Measurements from ENCODE around the gene NAGLU. TPM values are rescaled to one million over a fixed set of nuclear protein-coding genes. Genes with fewer than 3 reads are reported as not detected.
"Not testable (repeated sequence)": the region's sequence is repeated elsewhere in the genome, so short reads cannot be mapped to it uniquely, and the experiment has no call there.

The NAGLU gene
- total RNA-seq, 4 donors from 2014 or later, result 32.9 to 50.5 (median 36.7) TPM

- intact Hi-C loops (cut with DNase I; ENCODE audit: low total_unique reads), result no loop called here
- DNase-seq (ENCODE audit: low spot score in 2 of 2), result no peak
- TF ChIP-seq, protein P1, sequence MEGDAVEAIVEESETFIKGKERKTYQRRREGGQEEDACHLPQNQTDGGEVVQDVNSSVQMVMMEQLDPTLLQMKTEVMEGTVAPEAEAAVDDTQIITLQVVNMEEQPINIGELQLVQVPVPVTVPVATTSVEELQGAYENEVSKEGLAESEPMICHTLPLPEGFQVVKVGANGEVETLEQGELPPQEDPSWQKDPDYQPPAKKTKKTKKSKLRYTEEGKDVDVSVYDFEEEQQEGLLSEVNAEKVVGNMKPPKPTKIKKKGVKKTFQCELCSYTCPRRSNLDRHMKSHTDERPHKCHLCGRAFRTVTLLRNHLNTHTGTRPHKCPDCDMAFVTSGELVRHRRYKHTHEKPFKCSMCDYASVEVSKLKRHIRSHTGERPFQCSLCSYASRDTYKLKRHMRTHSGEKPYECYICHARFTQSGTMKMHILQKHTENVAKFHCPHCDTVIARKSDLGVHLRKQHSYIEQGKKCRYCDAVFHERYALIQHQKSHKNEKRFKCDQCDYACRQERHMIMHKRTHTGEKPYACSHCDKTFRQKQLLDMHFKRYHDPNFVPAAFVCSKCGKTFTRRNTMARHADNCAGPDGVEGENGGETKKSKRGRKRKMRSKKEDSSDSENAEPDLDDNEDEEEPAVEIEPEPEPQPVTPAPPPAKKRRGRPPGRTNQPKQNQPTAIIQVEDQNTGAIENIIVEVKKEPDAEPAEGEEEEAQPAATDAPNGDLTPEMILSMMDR (IDR thresholded peaks at IDR 0.05), result no peak
- TF ChIP-seq POLR2A (IDR thresholded peaks at IDR 0.05), result no peak
- 37 to 42% methylated on average over 40 to 44 of the region's 74 CpGs for WGBS, 2 donors
- H3K4me3 ChIP-seq (ENCODE audit: low read depth, poor library complexity, severe bottlenecking), result no peak overlapping the region
These were observed 12.2 kb downstream of the NAGLU start for GRCh38 chr17:42548070-42548837.

- 73 to 83% methylated on average over 14 of the region's 14 CpGs for WGBS, 2 donors
- no peak overlapping the region for H3K4me3 ChIP-seq (ENCODE audit: low read depth, poor library complexity, severe bottlenecking)
- no peak for TF ChIP-seq POLR2A (IDR thresholded peaks at IDR 0.05)
- TF ChIP-seq, protein P1 (IDR thresholded peaks at IDR 0.05), result no peak
- intact Hi-C loops (cut with DNase I; ENCODE audit: low total_unique reads), result no loop called here
- no peak for DNase-seq (ENCODE audit: low spot score in 2 of 2)
These were observed 13.1 kb downstream of the NAGLU start for GRCh38 chr17:42548993-42549755.

- H3K4me3 ChIP-seq (ENCODE audit: low read depth, poor library complexity, severe bottlenecking); intact Hi-C loops (cut with DNase I; ENCODE audit: low total_unique reads); DNase-seq (ENCODE audit: low spot score in 2 of 2): not testable (repeated sequence)
- 81 to 91% methylated on average over 15 of the region's 15 CpGs for WGBS, 2 donors
These were observed 16.7 kb downstream of the NAGLU start, which contains the start of gene HSD17B1 for GRCh38 chr17:42552736-42553135. Gene HSD17B1, plus strand, starts transcription at chr17:42552923. Its CDS starts 11 bp downstream, at chr17:42552934.

DNA sequence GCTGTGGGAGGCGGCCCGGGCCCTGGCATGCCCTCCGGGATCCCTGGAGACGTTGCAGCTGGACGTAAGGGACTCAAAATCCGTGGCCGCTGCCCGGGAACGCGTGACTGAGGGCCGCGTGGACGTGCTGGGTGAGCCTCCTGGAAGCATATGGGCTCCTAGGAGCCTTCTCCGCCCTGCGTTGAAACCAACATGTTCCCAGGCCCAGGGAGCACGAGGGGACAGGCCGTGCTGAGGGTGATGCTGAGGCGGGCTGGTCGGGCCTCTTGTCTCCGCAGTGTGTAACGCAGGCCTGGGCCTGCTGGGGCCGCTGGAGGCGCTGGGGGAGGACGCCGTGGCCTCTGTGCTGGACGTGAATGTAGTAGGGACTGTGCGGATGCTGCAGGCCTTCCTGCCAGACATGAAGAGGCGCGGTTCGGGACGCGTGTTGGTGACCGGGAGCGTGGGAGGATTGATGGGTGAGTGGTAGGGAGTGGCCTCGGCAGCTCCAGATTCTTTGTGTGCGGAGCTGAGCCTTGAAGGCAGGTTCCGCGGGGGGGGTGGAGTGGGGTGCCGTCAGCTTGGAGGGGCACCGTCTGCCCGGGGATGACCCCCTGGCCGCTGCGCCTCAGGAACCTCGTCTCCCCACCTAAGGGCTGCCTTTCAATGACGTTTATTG is 17.2 kb downstream of the NAGLU start:
- intact Hi-C loops (cut with DNase I; ENCODE audit: low total_unique reads), result no loop called here
- no peak overlapping the region for H3K4me3 ChIP-seq (ENCODE audit: low read depth, poor library complexity, severe bottlenecking)
- WGBS, 2 donors, result 62 to 75% methylated on average over 18 to 45 of the region's 45 CpGs
- no peak for DNase-seq (ENCODE audit: low spot score in 2 of 2)
- TF ChIP-seq, protein P1 (IDR thresholded peaks at IDR 0.05), result no peak
- TF ChIP-seq POLR2A (IDR thresholded peaks at IDR 0.05), result no peak

DNA sequence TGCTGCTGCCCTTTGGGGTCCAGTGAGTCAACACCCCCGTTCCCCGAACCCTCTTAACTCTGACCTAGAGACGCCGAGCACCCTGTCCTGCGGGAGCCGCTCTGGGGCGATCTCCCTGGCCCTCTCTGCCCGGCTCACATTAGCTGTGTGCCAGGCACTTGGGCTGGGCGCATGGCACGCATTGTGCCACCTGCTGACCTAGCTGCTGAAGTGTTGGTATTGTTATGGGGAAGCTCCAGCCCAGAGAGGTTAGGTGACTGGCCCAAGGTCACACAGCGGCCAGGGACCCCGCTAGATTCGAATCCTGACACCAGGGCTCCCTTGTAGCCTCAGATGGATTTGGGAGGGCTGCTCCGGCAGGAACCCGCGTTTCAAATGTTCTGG is 17.8 kb downstream of the NAGLU start:
- no peak for DNase-seq (ENCODE audit: low spot score in 2 of 2)
- peak overlapping the region; percentile 64 for H3K4me3 ChIP-seq (ENCODE audit: low read depth, poor library complexity, severe bottlenecking)
- TF ChIP-seq POLR2A (IDR thresholded peaks at IDR 0.05), result no peak
- TF ChIP-seq, protein P1 (IDR thresholded peaks at IDR 0.05), result no peak
- 35 to 37% methylated on average over 15 to 16 of the region's 16 CpGs for WGBS, 2 donors
- intact Hi-C loops (cut with DNase I; ENCODE audit: low total_unique reads), result no loop called here

All from lower leg skin (tissue), 4 donors.